K562 (cell line): ENCODE results near the gene KMT2D. TPM values are rescaled to one million over a fixed set of nuclear protein-coding genes. Genes with fewer than 3 reads are reported as not detected.

Source experiments
- ARID3B ChIP-seq: fragments of 250-450 bp; sonication (Bioruptor Pico); IDR thresholded peaks from 2 replicates; pipeline ENCODE4 v1.4.0; 2020; ENCODE audit warnings: borderline replicate concordance
- ATF7 ChIP-seq: fragments of 450-650 bp; IDR thresholded peaks from 2 replicates; pipeline ENCODE4 v1.7.1; 2014; ENCODE audit warnings: mild to moderate bottlenecking, moderate library complexity
- COPS2 ChIP-seq: fragments of 450-650 bp; conservative IDR thresholded peaks from 2 replicates; pipeline ENCODE4 v1.6.1; 2016; ENCODE audit warnings: mild to moderate bottlenecking, moderate library complexity
- ERF ChIP-seq: fragments of 450-650 bp; formaldehyde crosslinking; IDR thresholded peaks from 2 replicates; pipeline ENCODE4 v1.4.0; 2020; ENCODE audit warnings: mild to moderate bottlenecking, mixed read lengths
- GATAD2A ChIP-seq: fragments of 450-650 bp; IDR thresholded peaks from 2 replicates; pipeline ENCODE4 v1.6.1; 2017
- HES1 ChIP-seq: fragments of 450-650 bp; IDR thresholded peaks from 2 replicates; pipeline ENCODE4 v1.6.1; 2016; ENCODE audit warnings: low read depth, mild to moderate bottlenecking, moderate library complexity
- HMG20B ChIP-seq: fragments of 250-450 bp; sonication (Bioruptor Pico); IDR thresholded peaks from 2 replicates; pipeline ENCODE4 v1.5.0; 2021; ENCODE audit warnings: mild to moderate bottlenecking
- NCOA4 ChIP-seq: fragments of 450-650 bp; IDR thresholded peaks from 2 replicates; pipeline ENCODE4 v1.6.1; 2018; ENCODE audit warnings: mild to moderate bottlenecking; ENCODE audit not compliant: partially characterized antibody
- NCOR1 ChIP-seq: fragments of 450-650 bp; IDR thresholded peaks from 2 replicates; pipeline ENCODE4 v1.6.1; 2016; ENCODE audit warnings: mild to moderate bottlenecking, moderate library complexity
- PRDM10 ChIP-seq: fragments of 450-650 bp; IDR thresholded peaks from 2 replicates; pipeline ENCODE4 v1.6.1; 2018; ENCODE audit not compliant: partially characterized antibody
- RBM17 ChIP-seq: fragments of 200-400 bp; formaldehyde crosslinking; IDR thresholded peaks from 2 replicates; pipeline ENCODE4 v1.6.1; 2017; ENCODE audit warnings: low read depth, mild to moderate bottlenecking, low read length, borderline replicate concordance
- SMAD2 ChIP-seq: fragments of 150-350 bp; IDR thresholded peaks from 2 replicates; pipeline ENCODE4 v1.6.1; 2014; ENCODE audit warnings: low read depth, mild to moderate bottlenecking, low read length
- SOX6 ChIP-seq: fragments of 450-650 bp; IDR thresholded peaks from 2 replicates; pipeline ENCODE4 v1.6.1; 2014; ENCODE audit warnings: mild to moderate bottlenecking
- ZNF24 ChIP-seq: fragments of 450-650 bp; IDR thresholded peaks from 2 replicates; pipeline ENCODE4 v1.6.1; 2016
- ZNF407 ChIP-seq: fragments of 450-650 bp; IDR thresholded peaks from 2 replicates; pipeline ENCODE4 v1.6.1; 2016; ENCODE audit warnings: low read depth
- polyA plus RNA-seq, 8 experiments: library from polyadenylated mRNA; depleted of rRNA in 4 of 8; stranded (reverse) in 5 of 8; unstranded in 3 of 8; fragments of >200 nt; fragmentation: Nextera tagmentation in 2 of 8; fragmentation: Illumina TruSeq in 1 of 8; extraction: Ambion mirVana in 2 of 8; extraction: Trizol in 1 of 8; gene quantifications; 2 replicates each; pipeline versions ENCODE4 v1.2.1 to v1.2.3, GENCODE V29; 2011 to 2014; ENCODE audit warnings: inconsistent platforms in 1 of 8, missing spikeins in 1 of 8
- total RNA-seq, 7 experiments: library from RNA; depleted of rRNA in 6 of 7; stranded (reverse); fragments of >200 nt in 6 of 7; fragmentation: Illumina TruSeq in 2 of 7; extraction: Trizol in 2 of 7; gene quantifications; 2 replicates each; pipeline versions ENCODE4 v1.2.1 to v1.2.3, GENCODE V29; 2011 to 2021; ENCODE audit warnings: low replicate concordance in 1 of 7

The KMT2D gene
- total and polyA plus RNA-seq, 9 of the 15 experiments (the other 6 are each of a cell fraction or from before 2014, with no cell fraction given) = 0.22 to 93.7 (median 13.7) TPM

GRCh38 chr12:49014547-49014946 is 46.0 kb downstream of the KMT2D start (continued):
- TF ChIP-seq PRDM10 (no peak), ZNF24 (no peak), ATF7 (no peak), SMAD2 (no peak), NCOR1 (no peak), HMG20B (no peak), NCOA4 (no peak), COPS2 (no peak), RBM17 (no peak), GATAD2A (no peak), ZNF407 (no peak), HES1 (no peak), SOX6 (no peak), ERF (CRISPR knock-in tag) (no peak), ARID3B (CRISPR knock-in tag) (no peak)
